Hippocampal formation (tissue), 2 donors: Measurements from ENCODE around the gene C1orf216.
"Not testable (repeated sequence)": the region's sequence is repeated elsewhere in the genome, so short reads cannot be mapped to it uniquely, and the experiment has no call there.

Source experiments
- DNase-seq, 2 donors: peaks; one replicate each; lab custom pipeline; 2025; lab: John Stamatoyannopoulos, UW

The C1orf216 gene

GRCh38 chr1:35706846-35707600 lies 11.7 kb downstream of the C1orf216 start:
- no peak for DNase-seq

DNA sequence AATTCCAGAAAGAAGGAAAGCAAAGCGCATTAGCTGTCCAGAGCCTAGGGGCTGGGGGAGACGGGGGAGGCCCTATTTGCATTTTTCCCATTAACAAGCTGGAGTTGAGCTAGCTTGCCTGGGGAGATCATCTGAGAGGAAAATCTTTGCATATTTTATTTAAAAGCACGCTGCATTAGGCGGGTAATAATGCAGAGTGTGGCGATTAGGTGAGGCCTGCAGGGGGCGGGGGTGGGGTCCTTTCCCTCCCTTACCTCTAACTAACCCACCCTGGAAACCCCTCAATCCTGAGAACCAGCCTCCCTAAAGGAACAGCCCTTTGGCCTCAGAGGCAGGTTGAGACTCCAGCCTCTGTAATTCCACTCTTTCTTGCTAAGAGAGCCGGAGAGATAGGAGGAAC lies 16.2 kb downstream of the C1orf216 start:
- no peak for DNase-seq

GRCh38 chr1:35699152-35699551 lies 19.5 kb downstream of the C1orf216 start:
- not testable (repeated sequence) for DNase-seq

GRCh38 chr1:35692317-35692716 lies 26.4 kb downstream of the C1orf216 start:
- no peak for DNase-seq

GRCh38 chr1:35691571-35692220 lies 27.0 kb downstream of the C1orf216 start:
- no peak for DNase-seq

GRCh38 chr1:35691080-35691479 lies 27.6 kb downstream of the C1orf216 start:
- no peak for DNase-seq

DNA sequence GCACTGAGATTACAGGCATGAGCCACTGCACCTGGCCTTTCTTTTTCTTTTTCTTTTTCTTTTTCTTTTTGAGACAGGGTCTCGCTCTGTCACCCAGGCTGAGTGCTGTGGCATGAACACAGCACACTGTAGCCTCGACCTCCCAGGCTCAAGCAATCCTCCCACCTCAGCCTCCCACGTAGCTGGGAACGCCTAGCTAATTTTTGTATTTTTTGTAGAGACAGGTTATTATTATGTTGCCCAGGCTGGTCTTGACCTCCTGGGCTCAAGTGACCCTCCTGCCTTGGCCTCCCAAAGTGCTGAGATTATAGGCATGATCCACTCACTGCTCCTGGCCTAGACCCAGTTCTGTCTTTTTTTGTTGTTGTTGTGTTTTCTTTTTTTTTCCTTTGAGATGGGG lies 28.6 kb downstream of the C1orf216 start:
- not testable (repeated sequence) for DNase-seq

GRCh38 chr1:35688161-35688560 lies 30.5 kb downstream of the C1orf216 start:
- no peak for DNase-seq

DNA sequence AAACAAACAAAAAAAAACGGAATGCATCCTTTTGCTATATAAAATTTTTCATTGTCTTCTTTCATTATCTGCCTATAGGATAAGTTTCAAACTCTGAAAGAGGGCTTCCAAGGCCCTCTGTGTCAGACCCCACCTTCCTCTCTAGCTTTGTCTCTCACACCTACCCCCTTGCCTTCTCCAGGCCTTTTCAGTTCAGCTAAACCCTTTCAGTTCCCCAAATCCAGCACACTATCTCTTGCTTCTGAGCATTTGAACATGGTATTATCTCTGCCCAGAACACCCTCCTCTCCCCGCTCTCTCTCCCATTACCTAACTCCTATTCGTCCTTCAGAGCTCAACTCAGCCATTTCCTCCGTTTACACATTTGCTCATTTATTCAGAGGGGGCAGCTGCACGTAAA lies 35.7 kb downstream of the C1orf216 start:
- DNase-seq: no peak

DNA sequence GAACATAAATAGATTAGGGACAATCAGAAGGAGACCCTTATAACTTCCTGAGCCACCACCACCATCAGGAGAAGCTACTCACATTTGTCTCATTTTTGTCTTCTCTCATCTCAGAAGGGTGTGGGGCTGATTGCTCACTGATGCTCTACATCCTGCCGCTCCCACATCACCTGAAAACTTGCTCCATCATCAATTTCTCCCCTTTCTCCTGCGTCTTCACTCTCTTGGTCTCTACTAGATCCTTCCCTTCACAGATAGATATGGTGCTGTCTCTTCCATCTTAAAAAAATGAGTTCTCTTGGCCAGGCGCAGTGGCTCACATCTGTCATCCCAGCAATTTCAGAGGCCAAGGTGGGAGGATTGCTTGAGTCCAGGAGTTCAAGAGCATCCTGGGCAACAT lies 38.4 kb downstream of the C1orf216 start:
- DNase-seq: no peak

GRCh38 chr1:35675773-35676172 lies 42.9 kb downstream of the C1orf216 start:
- no peak for DNase-seq

DNA sequence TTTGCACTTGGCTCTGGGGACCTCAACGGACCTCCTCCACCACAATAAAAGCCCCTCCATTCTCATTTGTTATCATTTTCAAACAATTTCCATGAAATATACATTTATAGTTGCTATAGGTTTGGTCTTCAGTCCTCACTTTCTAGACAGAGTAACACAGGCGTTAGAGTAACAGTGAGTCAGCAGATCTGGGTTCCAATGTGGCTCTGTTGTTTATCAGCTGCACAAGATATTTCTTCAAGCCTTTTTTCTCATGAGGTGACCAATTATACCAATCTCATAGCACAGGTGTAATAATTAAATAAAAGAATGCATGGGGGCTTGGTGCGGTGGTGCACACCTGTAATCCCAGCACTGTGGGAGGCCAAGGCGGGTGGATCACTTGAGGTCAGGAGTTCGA lies 44.6 kb downstream of the C1orf216 start:
- no peak for DNase-seq

DNA sequence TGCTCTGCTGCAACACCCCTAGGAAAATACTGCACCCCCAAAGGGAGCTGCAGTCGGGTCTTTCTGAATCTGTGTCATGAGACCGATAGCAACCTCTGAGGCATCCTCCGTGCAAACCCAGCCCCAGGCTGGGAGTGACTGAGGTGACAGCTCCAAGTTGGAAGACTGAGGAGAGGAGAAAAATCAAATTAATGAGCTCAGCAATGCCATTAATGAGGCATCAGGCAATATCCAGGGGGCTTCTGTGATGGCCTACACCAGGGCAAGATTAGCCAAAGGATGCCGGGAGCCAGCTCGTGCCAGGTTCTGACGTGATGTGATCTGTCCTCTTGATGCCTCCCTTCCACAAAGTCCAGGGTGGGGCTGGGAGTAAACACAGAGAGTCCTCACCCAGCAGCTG lies 46.6 kb downstream of the C1orf216 start:
- DNase-seq: no peak

DNA sequence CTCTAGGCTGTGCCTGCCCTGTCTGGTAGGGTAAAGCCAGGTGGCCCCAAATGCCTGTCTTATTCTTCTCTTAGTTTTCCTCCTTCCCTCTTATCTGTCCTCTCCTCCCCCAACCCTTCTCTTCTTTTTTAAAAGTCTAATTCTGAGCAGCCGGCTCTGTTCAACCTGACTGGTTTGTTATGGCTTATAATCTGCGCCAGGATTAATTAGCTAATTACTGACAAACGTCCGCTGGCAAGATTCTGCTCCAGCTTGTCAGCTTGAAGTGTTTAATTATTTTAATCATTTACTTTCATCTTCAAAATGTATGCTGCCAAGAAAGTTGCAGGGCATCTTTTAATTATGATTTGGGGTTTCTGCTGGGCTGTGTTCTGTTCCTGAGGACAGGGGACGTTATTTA lies 50.2 kb downstream of the C1orf216 start:
- no peak for DNase-seq

- DNase-seq: no peak
Measured at GRCh38 chr1:35666916-35667315, 51.8 kb downstream of the C1orf216 start.

- DNase-seq: no peak
Measured at GRCh38 chr1:35666216-35666615, 52.5 kb downstream of the C1orf216 start.
